ENCODE results near the gene BMP3.
"Not testable (repeated sequence)": the region's sequence is repeated elsewhere in the genome, so short reads cannot be mapped to it uniquely, and the experiment has no call there.

BMP3 gene, protein sequence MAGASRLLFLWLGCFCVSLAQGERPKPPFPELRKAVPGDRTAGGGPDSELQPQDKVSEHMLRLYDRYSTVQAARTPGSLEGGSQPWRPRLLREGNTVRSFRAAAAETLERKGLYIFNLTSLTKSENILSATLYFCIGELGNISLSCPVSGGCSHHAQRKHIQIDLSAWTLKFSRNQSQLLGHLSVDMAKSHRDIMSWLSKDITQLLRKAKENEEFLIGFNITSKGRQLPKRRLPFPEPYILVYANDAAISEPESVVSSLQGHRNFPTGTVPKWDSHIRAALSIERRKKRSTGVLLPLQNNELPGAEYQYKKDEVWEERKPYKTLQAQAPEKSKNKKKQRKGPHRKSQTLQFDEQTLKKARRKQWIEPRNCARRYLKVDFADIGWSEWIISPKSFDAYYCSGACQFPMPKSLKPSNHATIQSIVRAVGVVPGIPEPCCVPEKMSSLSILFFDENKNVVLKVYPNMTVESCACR

DNA sequence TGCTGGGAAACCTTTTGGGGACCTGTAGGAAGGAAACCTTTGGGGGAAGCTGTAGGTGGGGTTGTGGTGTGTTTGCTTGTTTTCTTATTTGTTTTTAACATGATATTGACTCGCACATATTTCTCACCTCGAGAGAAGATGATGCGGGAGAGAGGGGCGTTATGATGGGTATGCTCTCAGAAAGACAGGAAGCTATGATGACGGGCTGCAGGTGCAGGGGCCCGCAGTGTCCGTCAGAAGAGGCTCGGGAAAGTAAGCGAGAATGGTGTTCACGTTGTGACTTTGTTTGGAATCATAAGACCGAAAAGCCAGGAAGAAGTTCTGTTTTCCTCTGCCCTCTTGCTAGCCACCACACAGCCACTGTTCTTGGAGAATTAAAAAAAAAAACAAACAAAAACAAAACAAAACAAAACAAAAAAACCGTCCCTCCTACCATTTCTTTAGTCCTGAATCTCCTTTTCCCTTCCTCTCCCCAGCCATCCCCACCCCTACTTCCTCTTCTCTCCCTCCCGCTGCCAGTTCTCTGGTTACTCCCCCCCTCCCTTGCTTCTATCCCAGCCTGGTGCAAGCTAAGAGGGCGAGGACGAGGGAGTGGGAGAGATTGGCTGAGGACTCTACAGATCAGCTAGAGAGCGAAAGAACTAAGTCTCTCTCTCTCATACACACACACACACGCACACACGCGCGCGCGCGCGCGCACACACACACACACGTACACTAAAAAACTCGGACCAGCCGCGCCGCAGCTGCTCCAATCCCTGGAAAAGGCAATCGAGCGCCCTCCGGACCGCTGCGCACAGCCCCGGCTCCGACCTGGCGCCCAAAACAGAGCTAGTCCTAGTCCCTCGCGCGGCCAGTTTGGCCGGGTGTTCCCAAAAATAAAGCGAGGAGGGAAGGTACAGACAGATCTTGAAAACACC lies at the start of gene BMP3:
Gene BMP3 (plus strand): TSS at position 648 of the 920 bp plus-strand sequence. CDS start 577 bp downstream, outside the sequence.
- peak within 1 kb of the TSS; percentile 84 for H3K4me3 Mint-ChIP-seq
- H3K27ac Mint-ChIP-seq, result no peak within 1 kb of the TSS
- H3K27me3 Mint-ChIP-seq, result peaks cover 53% of the 10 kb centered on the region

DNA sequence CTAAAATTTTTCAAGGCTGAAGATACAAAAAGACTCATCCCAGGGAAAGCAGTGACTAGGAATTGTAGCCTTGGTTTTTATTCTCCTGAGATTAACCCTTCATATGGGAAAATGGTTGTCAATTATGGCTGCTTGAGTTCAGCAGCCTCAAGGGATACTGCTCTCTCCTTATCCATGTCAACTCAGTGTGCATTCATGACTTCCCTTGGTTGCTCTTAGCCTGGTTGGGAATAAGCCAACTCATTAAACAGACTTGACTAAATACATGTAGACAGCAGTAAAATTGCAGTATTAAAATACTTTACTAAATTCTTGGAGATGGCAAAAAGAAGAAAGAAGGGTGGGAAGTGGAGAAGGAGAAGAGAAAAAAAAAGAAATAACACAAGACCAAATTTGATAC lies 44.5 kb upstream of the BMP3 start:
- Mint-ChIP-seq H3K27ac (peak overlapping the region; percentile 61), H3K27me3 (peaks cover 4% of the 10 kb centered on the region), H3K9me3 (no peaks in the 10 kb centered on the region), H3K36me3 (no peaks in the 10 kb centered on the region), H3K4me3 (no peak overlapping the region), H3K4me1 (peaks cover 5% of the 10 kb centered on the region)

More for the DNA sequence above, at the start of gene BMP3:
- peaks cover 15% of the 10 kb centered on the region for H3K4me1 Mint-ChIP-seq
- no peaks in the 10 kb centered on the region for H3K36me3 Mint-ChIP-seq
- no peaks in the 10 kb centered on the region for H3K9me3 Mint-ChIP-seq

GRCh38 chr4:80989921-80990544 lies 40.5 kb upstream of the BMP3 start:
- Mint-ChIP-seq H3K27me3 (no peaks in the 10 kb centered on the region), H3K4me3 (no peak overlapping the region), H3K9me3 (no peaks in the 10 kb centered on the region), H3K36me3 (no peaks in the 10 kb centered on the region), H3K4me1 (peaks cover 5% of the 10 kb centered on the region), H3K27ac (no peak overlapping the region)

DNA sequence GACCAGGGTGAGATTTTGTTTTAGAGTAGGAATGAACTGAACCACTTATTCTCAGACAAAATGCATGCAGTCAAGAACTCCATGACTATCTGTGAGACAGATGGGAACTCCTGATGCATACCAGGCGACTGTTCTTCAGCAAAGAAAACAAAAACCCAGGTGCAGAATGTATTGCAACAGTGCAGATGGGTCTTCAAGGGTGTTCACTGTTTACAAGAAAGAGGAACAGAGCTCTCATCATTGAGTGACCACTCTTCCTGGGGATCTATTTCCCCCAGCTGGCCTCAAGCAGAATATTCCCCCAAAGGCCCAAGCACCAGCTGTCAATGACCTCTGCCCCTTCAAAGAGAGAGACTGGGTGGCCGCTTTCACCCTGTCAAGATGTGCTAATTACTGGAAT lies 39.7 kb upstream of the BMP3 start:
- Mint-ChIP-seq H3K27ac (no peak overlapping the region), H3K27me3 (no peaks in the 10 kb centered on the region), H3K9me3 (no peaks in the 10 kb centered on the region), H3K36me3 (no peaks in the 10 kb centered on the region), H3K4me1 (peaks cover 5% of the 10 kb centered on the region), H3K4me3 (no peak overlapping the region)

DNA sequence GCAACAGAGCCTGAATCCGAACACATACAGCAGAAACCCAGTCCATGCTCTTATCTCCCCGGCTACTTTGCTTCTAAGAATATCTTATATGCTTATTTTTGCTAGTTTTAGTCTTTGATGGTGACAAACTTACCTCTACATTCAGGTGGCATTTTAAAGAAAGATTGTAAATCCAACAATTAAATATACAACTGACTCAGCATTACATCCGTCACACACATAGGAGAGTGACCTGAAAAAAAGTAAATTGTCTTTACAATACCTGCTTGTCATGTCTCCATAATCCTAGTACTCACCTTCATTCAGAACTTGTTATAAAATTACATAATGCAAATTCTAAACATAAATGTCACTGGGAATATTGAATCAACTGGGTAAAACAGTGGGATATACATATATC lies 30.6 kb upstream of the BMP3 start:
- no peak overlapping the region for H3K27ac Mint-ChIP-seq
- H3K4me1 Mint-ChIP-seq, result no peaks in the 10 kb centered on the region
- no peak overlapping the region for H3K4me3 Mint-ChIP-seq
- peaks cover 2% of the 10 kb centered on the region for H3K27me3 Mint-ChIP-seq
- H3K36me3 Mint-ChIP-seq, result peaks cover 1% of the 10 kb centered on the region
- H3K9me3 Mint-ChIP-seq, result no peaks in the 10 kb centered on the region

DNA sequence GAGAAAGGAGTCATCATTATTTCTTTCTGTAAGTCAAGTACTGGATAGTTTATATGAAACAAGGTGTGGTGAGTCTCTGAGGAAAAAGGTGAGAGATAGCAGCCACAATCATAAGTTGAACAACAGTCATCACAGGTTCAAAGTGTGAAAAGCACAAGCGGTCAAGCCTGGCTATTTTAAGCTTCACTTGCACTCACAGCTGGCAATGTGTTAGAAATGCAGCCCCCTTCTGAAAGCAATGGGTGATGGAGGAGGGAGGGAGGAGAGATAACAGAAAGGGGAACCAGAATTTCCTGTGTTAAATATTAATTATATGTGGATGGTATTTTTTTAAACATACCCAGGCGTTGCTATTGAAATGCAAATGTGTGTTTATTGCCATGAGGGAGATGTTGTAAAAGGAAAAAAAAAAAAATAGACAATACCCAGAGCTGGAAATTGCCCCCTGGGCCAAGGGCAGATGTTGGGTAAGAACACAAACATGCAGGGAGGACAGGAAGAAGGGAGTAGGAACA lies 26.9 kb upstream of the BMP3 start:
- Mint-ChIP-seq H3K27ac (no peak overlapping the region), H3K4me1 (no peaks in the 10 kb centered on the region), H3K36me3 (no peaks in the 10 kb centered on the region), H3K4me3 (no peak overlapping the region), H3K27me3 (no peaks in the 10 kb centered on the region), H3K9me3 (no peaks in the 10 kb centered on the region)

DNA sequence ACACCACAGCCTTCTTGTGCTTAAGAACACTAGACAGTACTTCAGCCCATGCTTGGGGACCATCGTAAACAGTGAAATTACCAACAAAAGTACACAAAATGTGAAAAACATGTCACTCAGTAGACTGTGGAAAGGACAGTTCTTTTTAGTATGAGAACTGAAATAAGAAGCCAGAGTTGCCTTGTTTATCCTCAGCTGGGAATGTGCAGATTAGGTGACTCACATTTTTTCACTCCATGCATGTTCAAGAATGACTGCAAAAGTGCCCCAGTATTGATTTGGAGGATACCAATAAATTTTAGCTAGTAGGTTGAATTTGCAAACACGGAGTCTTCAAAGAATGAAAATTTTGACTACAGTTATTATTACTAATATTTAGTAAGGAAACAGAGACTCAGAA lies 23.1 kb upstream of the BMP3 start:
- H3K9me3 Mint-ChIP-seq, result no peaks in the 10 kb centered on the region
- no peaks in the 10 kb centered on the region for H3K27me3 Mint-ChIP-seq
- H3K27ac Mint-ChIP-seq, result no peak overlapping the region
- H3K36me3 Mint-ChIP-seq, result no peaks in the 10 kb centered on the region
- H3K4me3 Mint-ChIP-seq, result no peak overlapping the region
- no peaks in the 10 kb centered on the region for H3K4me1 Mint-ChIP-seq

DNA sequence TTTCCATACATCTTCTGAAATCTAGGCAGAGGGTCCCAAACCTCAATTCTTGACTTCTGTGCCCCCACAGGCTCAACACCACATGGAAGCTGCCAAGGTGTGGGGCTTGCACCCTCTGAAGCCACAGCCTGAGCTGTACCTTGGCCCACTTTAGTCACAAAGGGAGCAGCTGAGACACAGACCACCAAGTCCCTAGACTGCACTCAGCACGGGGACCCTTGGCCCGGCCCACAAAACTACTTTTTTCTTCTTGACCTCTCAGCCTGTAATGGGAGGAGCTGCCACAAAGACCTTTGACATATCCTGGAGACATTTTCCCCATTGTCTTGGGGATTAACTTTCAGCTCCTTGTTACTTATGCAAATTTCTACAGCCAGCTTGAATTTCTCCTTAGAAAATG lies 13.9 kb upstream of the BMP3 start:
- H3K27me3 Mint-ChIP-seq, H3K27ac Mint-ChIP-seq, H3K4me1 Mint-ChIP-seq, H3K9me3 Mint-ChIP-seq, H3K4me3 Mint-ChIP-seq, H3K36me3 Mint-ChIP-seq: not testable (repeated sequence)

- no peak overlapping the region for H3K27ac Mint-ChIP-seq
- no peaks in the 10 kb centered on the region for H3K9me3 Mint-ChIP-seq
- no peaks in the 10 kb centered on the region for H3K4me1 Mint-ChIP-seq
- H3K4me3 Mint-ChIP-seq, result no peak overlapping the region
- peaks cover 10% of the 10 kb centered on the region for H3K27me3 Mint-ChIP-seq
- H3K36me3 Mint-ChIP-seq, result no peaks in the 10 kb centered on the region
Observed at GRCh38 chr4:81019006-81019405, 11.5 kb upstream of the BMP3 start.

DNA sequence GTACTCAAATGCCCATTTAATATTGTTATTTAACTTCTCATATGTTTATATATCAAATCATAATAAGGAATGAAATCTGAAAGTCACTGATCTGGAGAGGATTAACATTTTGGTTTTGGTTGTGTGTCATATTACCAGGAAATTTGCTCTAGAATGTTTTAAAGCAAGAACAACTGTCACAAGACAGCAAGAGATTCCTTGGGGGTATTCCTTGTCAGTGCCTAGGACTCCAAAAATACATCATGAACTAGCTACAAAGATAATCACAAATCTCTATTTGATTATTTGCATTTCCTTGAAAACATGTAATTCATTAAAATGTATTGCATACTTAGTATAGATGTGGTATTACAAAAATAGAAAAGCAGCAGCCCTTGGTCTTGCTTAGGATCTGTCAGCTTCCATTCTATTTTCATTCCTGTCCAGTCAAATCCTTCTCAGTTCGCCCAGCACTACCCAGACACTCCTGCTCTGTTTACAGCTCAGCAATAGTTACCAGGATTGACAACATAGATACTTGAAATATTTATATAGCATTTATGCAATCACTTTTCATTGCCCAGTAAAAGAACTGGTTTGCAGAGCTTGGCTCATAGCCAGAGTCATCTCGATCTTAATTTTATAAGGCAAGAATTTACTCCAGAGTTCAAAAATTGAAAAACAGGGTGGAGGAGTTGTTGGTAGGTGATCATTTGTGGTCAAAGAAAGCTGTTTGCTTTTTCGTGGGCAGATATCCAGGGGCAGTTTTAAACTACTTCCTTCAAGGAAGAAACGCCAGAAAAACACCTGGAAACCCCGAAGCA lies 9.2 kb upstream of the BMP3 start:
- Mint-ChIP-seq H3K9me3 (no peaks in the 10 kb centered on the region), H3K27me3 (peaks cover 25% of the 10 kb centered on the region), H3K4me1 (no peaks in the 10 kb centered on the region), H3K36me3 (no peaks in the 10 kb centered on the region), H3K4me3 (no peak overlapping the region), H3K27ac (no peak overlapping the region)

DNA sequence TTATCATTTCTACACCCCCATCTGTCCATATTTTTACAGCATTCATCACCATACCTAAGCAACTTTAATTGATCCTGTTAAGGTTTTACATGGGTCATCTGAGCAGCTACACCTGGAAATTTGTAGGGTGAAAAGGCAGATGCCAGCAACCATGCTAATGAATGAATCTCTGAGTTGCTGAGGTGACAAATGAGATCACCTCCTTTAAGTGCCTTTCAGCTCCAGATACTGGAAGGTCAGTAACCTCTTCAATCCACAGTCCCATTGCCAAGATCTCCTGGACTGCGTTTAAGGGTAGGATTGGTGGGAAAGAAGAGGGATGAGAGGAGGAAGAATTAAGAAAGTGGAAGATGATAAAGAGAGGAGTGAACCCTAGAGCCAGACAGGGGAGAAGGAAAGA lies 8.5 kb upstream of the BMP3 start:
- H3K4me3 Mint-ChIP-seq, result no peak overlapping the region
- no peak overlapping the region for H3K27ac Mint-ChIP-seq
- H3K9me3 Mint-ChIP-seq, result no peaks in the 10 kb centered on the region
- H3K27me3 Mint-ChIP-seq, result peaks cover 30% of the 10 kb centered on the region
- H3K36me3 Mint-ChIP-seq, result no peaks in the 10 kb centered on the region
- no peaks in the 10 kb centered on the region for H3K4me1 Mint-ChIP-seq

- H3K27me3 Mint-ChIP-seq, result peaks cover 35% of the 10 kb centered on the region
- H3K27ac Mint-ChIP-seq, result no peak overlapping the region
- no peaks in the 10 kb centered on the region for H3K36me3 Mint-ChIP-seq
- H3K4me3 Mint-ChIP-seq, result no peak overlapping the region
- no peaks in the 10 kb centered on the region for H3K9me3 Mint-ChIP-seq
- H3K4me1 Mint-ChIP-seq, result no peaks in the 10 kb centered on the region
Observed at GRCh38 chr4:81023484-81023883, 7.0 kb upstream of the BMP3 start.

DNA sequence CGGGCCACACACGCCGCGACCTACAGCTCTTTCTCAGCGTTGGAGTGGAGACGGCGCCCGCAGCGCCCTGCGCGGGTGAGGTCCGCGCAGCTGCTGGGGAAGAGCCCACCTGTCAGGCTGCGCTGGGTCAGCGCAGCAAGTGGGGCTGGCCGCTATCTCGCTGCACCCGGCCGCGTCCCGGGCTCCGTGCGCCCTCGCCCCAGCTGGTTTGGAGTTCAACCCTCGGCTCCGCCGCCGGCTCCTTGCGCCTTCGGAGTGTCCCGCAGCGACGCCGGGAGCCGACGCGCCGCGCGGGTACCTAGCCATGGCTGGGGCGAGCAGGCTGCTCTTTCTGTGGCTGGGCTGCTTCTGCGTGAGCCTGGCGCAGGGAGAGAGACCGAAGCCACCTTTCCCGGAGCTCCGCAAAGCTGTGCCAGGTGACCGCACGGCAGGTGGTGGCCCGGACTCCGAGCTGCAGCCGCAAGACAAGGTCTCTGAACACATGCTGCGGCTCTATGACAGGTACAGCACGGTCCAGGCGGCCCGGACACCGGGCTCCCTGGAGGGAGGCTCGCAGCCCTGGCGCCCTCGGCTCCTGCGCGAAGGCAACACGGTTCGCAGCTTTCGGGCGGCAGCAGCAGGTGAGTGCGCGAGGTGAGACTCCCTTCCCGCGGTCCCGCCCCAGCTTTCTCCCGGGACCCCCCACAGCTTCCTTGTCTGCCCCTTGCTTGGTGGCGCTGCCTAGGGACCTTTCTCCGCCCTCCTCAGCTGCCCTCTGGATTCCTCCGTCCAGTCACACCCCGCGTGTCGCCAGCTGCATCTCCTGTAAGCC lies 678 bp downstream of the BMP3 start:
- peaks cover 45% of the 10 kb centered on the region for H3K27me3 Mint-ChIP-seq
- no peak overlapping the region for H3K27ac Mint-ChIP-seq
- H3K4me1 Mint-ChIP-seq, result peaks cover 15% of the 10 kb centered on the region
- no peaks in the 10 kb centered on the region for H3K36me3 Mint-ChIP-seq
- peak overlapping the region; percentile 84 for H3K4me3 Mint-ChIP-seq
- no peaks in the 10 kb centered on the region for H3K9me3 Mint-ChIP-seq

Measured in activated naive CD4-positive, alpha-beta T cell treated with anti-CD3 and anti-CD28 coated beads, Interleukin-2, amount 50 U/mL, for 24 hours (primary cell).